GM19351 (cell line): ENCODE results near the gene CLEC7A.

ENCODE experiments used
- ATAC-seq: cut with Tn5 transposase; IDR thresholded peaks from one replicate; pipeline ENCODE4 v1.9.1; 2021; ENCODE audit warnings: mild to moderate bottlenecking, moderate library complexity; ENCODE audit not compliant: unreplicated experiment

The CLEC7A gene

DNA sequence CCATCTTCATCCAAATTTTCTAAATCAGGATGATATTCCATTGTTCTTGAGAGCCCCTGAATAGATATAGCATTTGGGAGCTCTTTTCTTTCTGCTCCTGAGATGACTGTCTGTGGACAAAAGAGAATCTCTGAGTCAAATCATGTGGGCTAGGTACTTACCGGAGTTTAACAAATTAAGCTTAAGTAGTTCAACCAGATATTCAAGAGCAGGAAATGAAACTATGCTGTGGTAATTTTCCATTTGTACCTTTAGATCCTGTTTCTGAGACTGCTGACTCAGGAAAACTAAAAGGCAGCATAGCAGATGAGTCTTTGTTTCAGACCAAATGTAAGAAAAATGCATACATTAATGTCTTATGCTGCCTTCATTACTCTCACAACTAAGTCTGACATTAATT lies at the start of gene CLEC7A:
Gene CLEC7A, minus strand, starts transcription at position 158 of the 400 bp plus-strand sequence. Its CDS starts 117 bp downstream, at position 41.
- peak; percentile 74 for ATAC-seq

DNA sequence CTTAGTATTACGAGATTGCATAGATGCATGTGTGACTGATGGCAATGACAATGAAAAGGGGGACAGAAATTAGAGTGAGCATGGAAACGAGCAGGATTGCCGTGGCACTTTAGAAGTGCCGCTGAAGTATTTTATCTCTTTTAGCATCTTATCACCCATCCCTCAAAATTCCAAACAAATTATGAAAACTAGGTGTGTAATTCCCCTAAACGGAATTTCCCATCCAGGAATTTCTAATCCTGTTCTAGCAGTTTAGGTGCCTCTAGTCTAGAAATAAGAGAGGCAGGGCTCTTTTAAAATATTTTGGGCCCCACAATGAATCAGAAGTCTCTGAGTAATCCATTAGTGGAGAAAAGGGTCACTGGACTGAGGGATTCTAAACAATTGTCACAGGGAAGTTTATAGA lies 49.8 kb upstream of the CLEC7A start:
- no peak for ATAC-seq

DNA sequence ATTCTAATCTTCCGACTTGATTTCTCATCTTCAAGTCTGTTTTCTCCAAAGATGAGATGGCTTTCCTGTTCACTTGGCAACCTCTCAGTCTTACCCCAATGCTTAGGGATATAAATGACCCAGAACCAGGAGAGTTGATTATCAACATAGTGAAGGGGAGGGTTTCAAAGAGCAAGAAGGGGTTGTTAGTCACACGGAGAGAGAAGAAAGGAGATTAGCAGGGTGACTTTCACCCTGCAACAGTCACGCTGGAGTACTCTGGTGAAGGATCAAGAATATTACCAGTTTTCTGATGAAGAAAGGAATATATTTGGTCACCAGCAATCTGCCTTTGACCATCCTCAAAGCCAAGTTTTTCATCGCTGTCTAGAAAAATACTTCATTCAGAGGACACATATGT lies 48.8 kb upstream of the CLEC7A start, which contains the start of gene TMEM52B:
Gene TMEM52B, plus strand, starts transcription at position 212 of the 400 bp plus-strand sequence. CDS start 543 bp downstream, outside the sequence.
- ATAC-seq = no peak

DNA sequence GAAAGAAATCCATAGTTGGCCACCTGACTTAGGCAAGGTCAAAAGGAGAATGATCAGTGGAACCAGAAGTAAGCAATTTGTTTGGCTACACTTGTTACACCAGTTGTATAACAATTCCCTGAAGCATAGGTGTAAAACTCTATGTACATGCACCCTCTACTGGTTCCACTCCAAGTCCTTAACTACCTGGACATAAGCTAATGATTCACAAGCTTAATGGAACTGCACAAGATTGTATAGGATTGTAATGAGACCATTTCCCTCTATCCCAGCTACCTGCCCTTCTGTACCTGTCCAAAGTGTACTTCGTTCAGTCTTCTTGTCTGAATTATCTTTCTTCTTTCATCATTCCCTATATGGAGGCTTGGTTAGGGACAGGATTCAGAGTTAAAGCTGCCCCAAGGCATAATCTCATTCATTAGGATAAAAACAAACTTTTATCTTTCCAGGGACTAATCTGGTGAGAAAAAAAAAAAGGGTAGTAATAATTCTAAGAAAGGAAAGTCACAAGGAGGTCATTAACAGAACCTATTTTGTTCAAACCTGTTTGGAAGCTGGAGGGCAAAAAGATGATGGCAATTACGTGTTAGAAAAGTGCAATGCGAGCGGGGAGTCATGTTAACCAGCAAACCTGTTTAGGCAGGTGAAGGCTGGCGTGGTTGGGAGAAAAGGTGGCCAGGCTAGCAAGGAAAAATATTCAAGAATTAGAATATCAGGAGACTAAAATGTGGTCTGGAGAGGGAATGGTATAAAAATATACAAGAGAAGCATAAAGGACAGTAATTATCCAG lies 46.0 kb upstream of the CLEC7A start:
- ATAC-seq = no peak

DNA sequence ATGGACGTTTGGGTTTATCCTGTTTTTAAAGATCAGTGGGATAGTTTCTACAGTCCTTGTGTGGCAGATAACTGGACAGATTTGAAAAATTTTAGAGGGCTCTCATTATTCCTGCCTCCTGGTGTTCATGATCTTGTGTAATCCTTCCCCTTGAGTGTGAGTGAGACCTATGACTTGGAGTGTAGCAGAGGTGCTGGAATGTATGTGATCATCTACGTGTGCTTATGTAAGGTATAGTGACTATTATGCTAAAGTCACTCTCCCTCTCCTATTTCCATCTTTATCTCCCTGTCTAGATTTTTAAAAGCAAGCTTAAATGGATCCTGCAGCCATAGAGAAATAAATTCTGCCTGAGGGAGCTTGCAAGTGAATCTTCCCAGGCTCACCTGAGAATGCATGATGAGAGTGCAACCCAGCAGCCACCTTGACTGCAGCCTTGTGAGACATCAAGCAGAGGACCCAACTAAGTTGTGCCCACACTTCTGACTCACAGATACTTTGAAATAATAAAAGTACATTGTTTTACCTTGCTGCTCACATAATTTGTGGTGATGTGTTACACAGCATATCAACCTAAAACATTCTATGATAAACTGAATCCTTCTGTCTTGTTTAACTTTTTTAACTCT lies 45.1 kb upstream of the CLEC7A start:
- ATAC-seq = no peak

DNA sequence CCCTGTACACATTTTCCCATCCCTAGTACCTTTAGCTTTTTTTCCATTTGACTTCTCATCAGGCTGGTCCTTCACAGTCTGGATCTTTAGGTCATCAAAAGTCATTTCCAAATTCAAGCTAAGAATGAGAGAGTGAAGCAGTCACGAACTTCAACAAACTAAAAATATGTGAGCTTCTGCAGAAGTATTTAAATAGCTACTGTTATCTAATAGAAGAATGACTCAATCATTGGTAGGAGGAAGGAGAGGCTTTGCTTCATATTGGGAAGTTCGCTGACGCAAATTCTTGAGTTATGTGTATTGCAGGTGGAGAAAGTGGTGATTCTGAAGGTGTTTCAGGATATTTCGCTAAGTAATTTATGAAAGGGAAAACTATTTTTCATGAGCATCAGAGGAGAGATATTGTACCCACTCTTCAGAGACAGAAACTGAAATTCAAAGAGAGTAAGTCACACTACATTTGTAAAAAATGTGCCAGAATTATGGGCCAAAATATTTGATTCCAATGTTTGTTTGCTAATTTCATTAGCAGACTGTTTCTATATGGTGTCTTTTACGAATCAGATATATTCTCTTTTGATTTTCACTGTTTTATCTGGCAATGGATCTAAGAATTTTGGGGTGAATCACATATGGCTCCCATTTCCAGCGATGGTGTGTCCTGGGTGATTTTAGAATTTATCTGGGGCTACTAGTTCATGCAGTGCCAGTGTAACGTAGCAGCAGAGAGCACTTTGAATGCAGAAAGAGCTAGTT lies 42.2 kb upstream of the CLEC7A start, which contains the start of gene OLR1:
Gene OLR1, minus strand, starts transcription at position 160 of the 756 bp plus-strand sequence. Its CDS starts 55 bp downstream, at position 105.
- ATAC-seq = no peak

DNA sequence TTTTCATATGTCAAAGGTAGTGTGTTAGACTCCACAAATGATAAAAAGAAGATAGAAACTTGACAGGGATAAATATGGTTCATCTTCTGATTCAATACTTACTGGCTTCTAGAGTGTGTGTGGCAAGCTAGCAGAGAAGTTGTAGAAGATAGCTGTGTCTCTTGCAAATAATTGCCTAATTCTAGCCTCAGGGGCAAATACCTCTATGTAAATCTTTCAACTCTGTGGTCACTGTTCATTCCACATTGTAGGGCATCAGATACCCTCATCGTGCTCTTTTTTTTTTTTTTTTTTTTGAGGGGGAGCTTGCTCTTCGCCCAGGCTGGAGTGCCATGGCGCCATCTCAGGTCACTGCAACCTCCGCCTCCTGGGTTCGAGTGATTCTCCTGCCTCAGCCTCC lies 40.2 kb upstream of the CLEC7A start:
- no peak for ATAC-seq

DNA sequence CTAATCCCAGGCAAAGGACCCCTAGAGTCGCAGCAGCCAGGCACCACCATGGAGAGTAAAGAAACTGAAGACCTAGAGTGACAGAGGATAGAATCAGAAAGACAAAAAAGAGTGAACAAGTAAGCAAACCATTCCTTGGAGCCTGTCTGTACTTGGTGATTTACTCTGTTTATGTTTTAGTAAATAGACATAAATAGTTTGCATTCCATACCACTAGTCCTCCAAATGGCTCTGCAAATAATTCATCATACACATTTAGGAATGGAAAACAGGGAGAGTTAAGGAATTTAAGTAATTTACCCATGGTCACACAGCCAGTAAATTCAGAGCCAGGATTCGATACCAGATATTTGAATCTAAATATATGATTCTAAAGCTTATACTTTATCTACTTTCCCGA lies 39.1 kb upstream of the CLEC7A start:
- ATAC-seq = no peak

DNA sequence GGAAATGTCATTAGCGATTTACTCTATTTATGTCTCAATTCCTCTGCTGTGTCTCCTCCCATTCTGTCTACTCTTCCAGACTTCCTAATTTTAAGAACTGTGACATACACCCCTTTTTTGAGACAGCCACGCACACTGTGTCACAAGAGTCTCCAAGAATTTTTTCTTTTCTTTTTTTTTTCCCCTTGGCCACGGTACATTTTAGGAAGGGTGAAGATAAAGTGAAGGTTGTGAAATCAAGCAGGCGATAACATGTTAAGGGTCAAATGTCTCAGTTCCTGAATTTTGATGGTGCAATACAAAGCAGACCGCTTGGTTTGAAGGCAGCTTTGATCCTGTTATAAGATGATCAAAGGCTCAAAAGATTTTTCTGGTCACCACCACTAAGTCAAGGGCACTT lies 37.6 kb upstream of the CLEC7A start:
- no peak for ATAC-seq

DNA sequence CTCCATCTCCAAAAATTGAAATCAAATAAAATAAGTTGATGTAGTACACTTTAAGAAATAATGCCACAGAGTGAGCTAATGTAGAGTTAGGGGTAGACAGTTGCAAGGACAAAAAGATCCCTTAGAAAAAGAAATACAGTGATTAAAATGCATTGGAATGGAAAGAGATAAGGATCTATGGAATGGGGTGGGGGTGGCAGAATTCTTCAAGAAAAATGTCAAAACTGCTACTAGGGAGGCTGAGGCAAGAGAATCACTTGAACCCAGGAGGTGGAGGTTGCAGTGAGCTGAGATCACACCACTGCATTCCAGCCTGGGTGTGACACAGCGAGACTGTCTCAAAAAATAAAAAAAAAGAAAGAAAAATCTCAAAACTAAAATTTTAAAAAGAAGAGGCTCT lies 35.4 kb upstream of the CLEC7A start:
- ATAC-seq = no peak

DNA sequence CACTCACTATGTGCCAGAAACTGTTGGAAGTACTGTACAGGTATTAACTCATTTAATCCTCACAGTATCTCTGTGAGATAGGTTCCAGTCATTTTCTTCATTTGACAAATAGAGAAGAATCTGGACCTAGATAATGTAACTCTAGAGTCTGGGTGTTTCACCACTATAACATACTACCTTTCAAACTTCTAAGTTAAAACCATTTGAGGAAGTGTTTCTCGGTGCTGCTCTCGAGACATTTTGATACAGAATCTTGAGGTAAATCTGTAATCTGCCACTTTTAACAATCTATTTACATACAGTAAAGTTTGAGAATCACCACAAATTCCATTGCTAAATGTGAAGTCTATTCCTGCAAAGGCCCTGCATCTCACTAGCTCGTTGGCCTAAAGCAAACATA lies 33.1 kb upstream of the CLEC7A start:
- no peak for ATAC-seq

DNA sequence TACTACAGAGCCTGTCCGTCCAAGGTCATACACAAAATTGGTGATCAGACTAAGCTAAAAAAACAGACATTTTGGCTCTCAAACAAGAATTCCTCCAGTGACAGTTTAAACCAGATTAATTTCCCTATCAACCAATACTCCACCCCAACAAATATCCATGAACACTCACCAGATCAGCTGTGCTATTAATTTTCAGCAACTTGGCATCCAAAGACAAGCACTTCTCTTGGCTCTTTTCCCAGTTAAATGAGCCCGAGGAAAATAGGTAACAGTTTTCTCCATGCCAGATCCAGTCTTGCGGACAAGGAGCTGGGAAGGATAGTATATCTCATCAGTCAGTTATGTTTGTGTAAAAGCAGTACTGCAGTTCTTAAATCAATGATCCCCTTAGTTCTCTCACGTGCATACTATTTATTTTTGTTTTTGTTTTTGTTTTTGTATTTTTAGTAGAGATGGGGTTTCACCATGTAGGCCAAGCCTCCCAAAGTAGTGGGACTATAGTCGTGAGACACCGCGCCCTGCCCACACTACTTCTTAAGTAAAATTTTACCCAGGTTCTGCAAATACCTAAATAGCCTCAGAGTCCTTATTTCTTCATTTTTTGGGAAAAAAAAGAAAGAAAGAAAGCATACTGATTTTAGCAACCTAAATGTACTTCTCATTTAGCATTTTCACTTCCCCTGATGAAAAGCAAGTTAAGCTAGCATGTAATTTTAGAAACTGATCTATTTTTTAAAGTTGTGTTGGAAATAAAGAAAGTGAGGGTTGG lies 30.8 kb upstream of the CLEC7A start:
- ATAC-seq = no peak

DNA sequence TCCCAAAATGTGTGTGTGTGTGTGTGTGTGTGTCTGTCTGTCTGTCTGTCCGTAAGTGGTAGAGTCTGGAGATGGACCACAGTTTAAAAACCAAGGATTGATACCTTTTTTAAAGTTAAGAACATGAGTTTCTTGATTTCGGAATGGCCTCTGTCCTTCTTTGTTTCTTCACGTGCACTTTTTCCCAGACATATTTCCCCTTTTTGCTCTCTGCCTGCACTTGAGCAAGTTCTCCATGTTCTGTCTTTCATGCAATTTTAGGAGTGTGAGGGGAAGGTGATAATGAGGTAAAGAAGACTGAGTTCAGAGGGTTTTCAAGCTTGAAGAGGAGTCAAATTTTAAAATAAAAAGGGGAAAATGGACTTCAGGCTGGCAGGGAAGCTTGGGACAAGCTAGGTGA lies 29.3 kb upstream of the CLEC7A start:
- no peak for ATAC-seq

DNA sequence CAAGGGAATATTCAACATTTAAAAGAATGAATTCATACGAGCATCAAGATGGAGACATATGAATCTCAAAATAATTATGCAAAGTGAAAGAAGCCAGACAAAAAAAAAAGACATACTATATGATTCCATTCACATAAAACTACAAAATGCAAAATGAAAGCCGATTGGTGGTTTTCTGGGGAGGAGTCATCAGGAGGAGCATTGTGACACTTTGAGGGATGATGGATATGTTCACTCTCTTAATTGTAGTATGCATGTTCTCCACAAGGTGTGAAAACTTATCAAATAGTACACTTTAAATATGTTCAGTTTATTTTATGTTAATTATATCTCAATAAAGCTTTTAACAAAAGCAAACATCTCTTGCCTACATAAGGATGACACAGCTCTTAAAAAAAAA lies 28.4 kb upstream of the CLEC7A start:
- ATAC-seq = no peak

DNA sequence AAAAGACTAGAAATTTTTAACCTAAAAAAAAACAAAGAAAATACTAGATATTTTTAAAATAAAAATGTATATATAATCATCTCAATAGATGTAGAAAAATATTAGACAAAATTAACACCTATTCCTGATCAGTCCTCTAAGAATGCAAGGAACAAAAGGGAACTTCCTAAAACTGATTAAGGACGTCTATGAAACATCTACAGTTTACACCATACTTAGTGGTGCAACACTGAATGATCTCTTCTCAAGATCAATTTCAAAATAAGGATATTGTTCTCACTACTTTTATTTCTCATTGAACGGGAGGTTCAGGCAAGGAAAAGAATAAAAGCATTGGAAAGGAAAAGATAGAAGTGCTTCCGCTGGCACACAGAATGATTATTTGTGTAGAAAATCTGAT lies 26.0 kb upstream of the CLEC7A start:
- ATAC-seq = no peak

DNA sequence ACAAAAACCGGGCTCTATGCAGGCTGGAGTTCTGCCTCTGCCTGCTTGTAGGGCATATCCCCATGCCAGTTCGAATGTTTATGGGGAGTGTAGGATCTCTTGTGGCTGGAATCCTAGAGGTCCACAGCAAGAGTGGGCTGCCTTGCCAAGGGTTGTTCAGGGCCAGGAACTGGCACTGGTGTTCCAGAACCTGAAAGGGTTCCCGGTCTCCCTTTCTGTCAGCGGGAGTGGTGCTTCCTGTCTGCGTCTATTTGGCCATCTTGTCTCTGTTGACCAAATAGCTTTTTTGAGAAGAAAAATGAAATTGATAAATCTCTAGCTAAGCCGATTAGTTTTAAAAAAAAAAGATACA lies 24.1 kb upstream of the CLEC7A start:
- no peak for ATAC-seq

DNA sequence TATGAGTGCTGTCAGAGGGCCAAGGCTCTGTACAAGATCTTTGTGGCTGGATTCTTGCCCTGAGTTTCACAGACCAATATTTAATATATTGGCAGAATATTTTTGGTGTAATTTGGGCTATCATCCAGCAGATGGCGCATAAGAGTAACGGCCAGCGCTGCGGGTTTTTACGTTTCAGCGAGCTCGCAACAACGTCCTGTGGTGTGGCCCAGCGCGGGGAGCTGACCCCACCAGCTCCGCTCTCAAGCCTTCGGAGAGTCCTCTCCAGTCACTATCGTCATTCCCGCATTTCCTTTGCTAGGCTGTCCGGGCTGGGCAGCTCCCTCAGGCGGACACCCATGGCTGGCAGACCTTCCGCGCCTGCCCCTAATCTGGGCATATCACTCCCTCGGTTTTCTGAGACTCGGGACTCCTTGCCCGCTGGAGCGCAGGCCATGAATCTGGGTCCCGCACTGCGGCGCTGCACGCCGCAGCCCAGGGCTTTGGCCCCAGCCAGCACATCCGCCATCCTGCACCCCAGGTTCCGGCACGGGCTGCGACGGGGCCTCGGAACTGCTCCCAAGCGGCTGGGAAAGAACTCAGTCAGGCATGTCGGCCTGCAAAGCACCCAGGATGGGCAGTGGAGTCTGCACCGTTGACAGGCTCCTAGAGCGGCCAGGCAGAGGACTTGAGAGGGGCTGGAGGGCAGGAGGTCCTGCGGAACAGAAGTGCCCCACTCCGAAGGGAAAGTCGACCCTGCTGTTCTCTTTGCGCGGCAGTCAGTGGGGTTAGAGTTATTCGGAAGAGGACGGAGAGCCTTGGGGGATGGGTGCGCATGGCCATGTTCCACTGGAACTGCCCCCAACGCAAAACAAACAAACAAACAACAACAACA lies 23.5 kb upstream of the CLEC7A start:
- ATAC-seq = no peak

DNA sequence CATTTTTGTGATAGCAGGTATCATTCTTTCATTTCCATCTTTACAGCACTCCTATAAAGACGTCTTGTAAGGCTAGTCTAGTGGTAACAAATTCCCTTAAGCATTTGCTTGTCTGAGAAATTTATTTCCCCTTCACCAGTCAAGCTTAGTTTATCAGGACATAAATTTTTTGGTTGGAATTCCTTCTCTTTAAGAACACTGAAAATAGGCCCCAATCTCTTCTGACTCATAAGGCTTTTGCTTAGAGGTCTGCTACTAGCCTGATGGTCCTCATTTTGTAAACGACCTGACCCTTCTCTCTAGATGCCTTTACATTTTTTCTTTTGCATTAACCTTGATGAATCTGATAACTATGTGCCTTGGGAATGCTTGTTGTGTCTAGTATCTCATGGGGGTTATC lies 21.6 kb upstream of the CLEC7A start:
- ATAC-seq = no peak

DNA sequence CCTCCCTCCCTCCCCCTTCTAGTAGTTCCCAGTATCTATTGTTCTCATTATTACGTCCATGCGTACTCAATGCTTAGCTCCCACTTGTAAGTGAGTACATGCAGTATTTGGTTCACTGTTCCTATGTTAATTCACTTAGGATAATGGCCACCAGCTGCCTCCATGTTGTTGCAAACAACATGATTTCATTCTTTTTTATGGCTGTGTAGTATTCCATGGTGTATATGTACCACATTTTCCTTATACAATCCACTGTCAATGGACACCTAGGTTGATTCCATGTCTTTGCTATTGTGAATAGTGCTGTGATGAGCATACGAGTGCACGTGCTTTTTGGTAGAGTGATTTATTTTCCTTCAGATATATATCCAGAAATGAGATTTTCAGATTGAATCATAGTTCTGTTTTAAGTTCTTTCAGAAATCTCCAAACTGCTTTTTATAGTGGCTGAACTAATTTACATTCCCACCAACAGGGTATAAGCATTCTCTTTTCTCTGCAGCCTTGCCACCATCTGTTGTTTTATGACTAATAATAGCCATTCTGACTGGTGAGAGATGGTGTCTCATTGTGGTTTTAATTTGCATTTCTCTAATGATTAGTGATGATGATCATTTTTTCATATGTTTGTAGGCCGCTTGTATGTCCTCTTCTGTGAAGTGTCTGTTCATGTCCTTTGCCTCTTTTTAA lies 17.9 kb upstream of the CLEC7A start:
- peak; percentile 77 for ATAC-seq
